ENCODE measurements around the gene CDC20. TPM values are rescaled to one million over a fixed set of nuclear protein-coding genes. Genes with fewer than 3 reads are reported as not detected.

Gene CDC20
- total RNA-seq, 1 donor from 2014 or later, result 164 TPM

DNA sequence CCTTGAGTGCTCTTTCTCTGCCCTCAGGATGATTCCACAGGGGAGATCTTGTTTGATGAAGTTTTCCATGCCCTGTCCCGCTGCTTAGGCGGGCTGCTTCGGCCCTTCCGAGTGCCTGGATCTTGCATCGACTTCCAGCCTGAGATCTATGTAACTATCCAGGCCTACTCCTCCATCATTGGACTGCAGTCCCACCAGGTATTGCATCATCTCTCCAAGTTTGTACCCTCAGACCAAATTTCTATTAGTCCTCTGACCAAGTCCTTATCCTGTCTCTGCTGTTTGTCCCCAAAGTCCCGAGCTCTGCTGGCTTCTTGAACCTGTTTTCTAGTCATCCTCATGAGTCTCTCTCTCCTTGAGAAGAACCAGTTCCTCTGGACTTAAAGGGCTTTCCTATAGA, 45.6 kb downstream of the CDC20 start:
- TF ChIP-seq, protein P1, sequence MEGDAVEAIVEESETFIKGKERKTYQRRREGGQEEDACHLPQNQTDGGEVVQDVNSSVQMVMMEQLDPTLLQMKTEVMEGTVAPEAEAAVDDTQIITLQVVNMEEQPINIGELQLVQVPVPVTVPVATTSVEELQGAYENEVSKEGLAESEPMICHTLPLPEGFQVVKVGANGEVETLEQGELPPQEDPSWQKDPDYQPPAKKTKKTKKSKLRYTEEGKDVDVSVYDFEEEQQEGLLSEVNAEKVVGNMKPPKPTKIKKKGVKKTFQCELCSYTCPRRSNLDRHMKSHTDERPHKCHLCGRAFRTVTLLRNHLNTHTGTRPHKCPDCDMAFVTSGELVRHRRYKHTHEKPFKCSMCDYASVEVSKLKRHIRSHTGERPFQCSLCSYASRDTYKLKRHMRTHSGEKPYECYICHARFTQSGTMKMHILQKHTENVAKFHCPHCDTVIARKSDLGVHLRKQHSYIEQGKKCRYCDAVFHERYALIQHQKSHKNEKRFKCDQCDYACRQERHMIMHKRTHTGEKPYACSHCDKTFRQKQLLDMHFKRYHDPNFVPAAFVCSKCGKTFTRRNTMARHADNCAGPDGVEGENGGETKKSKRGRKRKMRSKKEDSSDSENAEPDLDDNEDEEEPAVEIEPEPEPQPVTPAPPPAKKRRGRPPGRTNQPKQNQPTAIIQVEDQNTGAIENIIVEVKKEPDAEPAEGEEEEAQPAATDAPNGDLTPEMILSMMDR (IDR thresholded peaks at IDR 0.05), result no peak
- TF ChIP-seq EZH2 (IDR thresholded peaks at IDR 0.05), result no peak
- no peak for TF ChIP-seq EZH2phosphoT487 (IDR thresholded peaks at IDR 0.05)
- H3K27ac Mint-ChIP-seq, result no peak overlapping the region
- no peak for DNase-seq (ENCODE audit: low spot score)

DNA sequence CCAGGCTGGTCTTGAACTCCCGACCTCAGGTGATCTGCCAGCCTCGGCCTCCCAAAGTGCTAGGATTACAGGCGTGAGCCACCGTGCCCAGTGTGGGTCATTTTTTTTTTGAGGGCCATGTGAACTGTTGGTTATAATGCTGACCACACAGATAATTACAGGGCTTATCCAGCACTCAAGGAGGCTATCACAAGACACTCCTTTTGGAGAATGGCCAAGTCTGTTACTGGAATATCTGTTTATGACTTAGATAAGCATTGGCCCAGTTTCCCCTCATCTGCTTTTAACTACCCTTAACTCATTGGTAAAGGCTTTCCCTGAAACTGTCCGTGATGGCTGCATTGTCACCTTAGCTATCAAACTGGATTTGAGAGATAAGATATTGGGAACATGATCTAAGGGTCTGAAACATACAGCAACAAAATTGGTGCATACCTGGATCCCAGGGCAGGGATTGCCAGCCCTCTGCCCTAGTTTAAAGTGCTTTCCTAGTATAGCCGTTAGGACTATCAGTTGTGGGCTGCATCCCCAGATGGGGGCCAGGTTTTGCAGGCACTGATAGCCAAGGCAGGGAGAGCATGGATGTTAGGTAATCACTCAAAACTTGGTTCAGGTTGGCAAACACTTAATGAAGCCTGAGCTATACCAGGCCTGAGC, 46.6 kb downstream of the CDC20 start:
- no peak for DNase-seq (ENCODE audit: low spot score)
- no peak overlapping the region for H2AFZ ChIP-seq (replicated peaks)
- TF ChIP-seq EZH2 (IDR thresholded peaks at IDR 0.05) (no peak), EZH2phosphoT487 (IDR thresholded peaks at IDR 0.05) (no peak)
- TF ChIP-seq, protein P1 (IDR thresholded peaks at IDR 0.05), result no peak
- H3K79me2 ChIP-seq (ENCODE audit: low read depth), result no peaks in the 10 kb centered on the region
- no peak overlapping the region for H3K4me2 ChIP-seq
- H3K27ac ChIP-seq, result no peak overlapping the region
- Mint-ChIP-seq H3K36me3 (peaks cover 39% of the 10 kb centered on the region), H3K4me3 (no peak overlapping the region), H3K9me3 (no peaks in the 10 kb centered on the region), H3K27ac (no peak overlapping the region), H3K27me3 (ENCODE audit: insufficient read depth, low read depth) (no peaks in the 10 kb centered on the region), H3K4me1 (no peaks in the 10 kb centered on the region)
- no peak overlapping the region for H3K9ac ChIP-seq
- H3K27me3 ChIP-seq, result no peaks in the 10 kb centered on the region
- H3K36me3 ChIP-seq, result no peaks in the 10 kb centered on the region
- no peaks in the 10 kb centered on the region for H3K4me1 ChIP-seq
- H3K9me3 ChIP-seq (ENCODE audit: low read depth), result no peaks in the 10 kb centered on the region
- H3K4me3 ChIP-seq, result no peak overlapping the region
- no peaks in the 10 kb centered on the region for H4K20me1 ChIP-seq (ENCODE audit: low read depth)
- no peaks in the 10 kb centered on the region for H3F3A ChIP-seq (ENCODE audit: low read depth)

More for the DNA sequence above, 45.6 kb downstream of the CDC20 start:
- no peaks in the 10 kb centered on the region for H3K79me2 ChIP-seq (ENCODE audit: low read depth)
- no peaks in the 10 kb centered on the region for H3F3A ChIP-seq (ENCODE audit: low read depth)
- H3K27ac ChIP-seq, result no peak overlapping the region
- H3K9me3 ChIP-seq (ENCODE audit: low read depth), result no peaks in the 10 kb centered on the region
- Mint-ChIP-seq H3K36me3 (peaks cover 34% of the 10 kb centered on the region), H3K4me3 (no peak overlapping the region), H3K9me3 (no peaks in the 10 kb centered on the region), H3K4me1 (no peaks in the 10 kb centered on the region), H3K27me3 (ENCODE audit: insufficient read depth, low read depth) (no peaks in the 10 kb centered on the region)
- H3K4me2 ChIP-seq, result no peak overlapping the region
- no peaks in the 10 kb centered on the region for H4K20me1 ChIP-seq (ENCODE audit: low read depth)
- H2AFZ ChIP-seq (replicated peaks), result no peak overlapping the region
- H3K27me3 ChIP-seq, result no peaks in the 10 kb centered on the region
- H3K4me1 ChIP-seq, result no peaks in the 10 kb centered on the region
- no peaks in the 10 kb centered on the region for H3K36me3 ChIP-seq
- H3K9ac ChIP-seq, result no peak overlapping the region
- no peak overlapping the region for H3K4me3 ChIP-seq

DNA sequence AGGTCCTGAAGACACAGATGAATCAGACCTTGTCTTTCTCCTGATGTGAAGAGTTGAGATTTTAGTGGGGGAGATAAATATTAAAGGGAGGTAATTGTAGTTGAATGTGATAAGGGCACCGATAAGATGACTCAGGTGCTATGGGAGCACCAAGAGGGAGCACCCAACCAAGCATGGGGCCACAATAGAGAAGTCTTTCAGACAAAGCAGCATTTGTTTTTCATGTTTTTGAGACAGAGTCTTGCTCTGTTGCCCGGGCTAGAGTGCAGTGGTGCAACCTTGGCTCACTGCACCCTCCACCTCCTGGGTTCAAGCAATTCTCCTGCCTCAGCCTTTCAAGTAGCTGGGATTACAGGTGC, 47.1 kb downstream of the CDC20 start:
- H3K4me2 ChIP-seq, result no peak overlapping the region
- H3K9me3 ChIP-seq (ENCODE audit: low read depth), result no peaks in the 10 kb centered on the region
- no peaks in the 10 kb centered on the region for H3F3A ChIP-seq (ENCODE audit: low read depth)
- Mint-ChIP-seq H3K4me3 (no peak overlapping the region), H3K36me3 (peaks cover 41% of the 10 kb centered on the region), H3K27me3 (ENCODE audit: insufficient read depth, low read depth) (no peaks in the 10 kb centered on the region), H3K27ac (no peak overlapping the region), H3K9me3 (no peaks in the 10 kb centered on the region), H3K4me1 (no peaks in the 10 kb centered on the region)
- H4K20me1 ChIP-seq (ENCODE audit: low read depth), result no peaks in the 10 kb centered on the region
- no peaks in the 10 kb centered on the region for H3K4me1 ChIP-seq
- no peak overlapping the region for H3K4me3 ChIP-seq
- H2AFZ ChIP-seq (replicated peaks), result no peak overlapping the region
- no peaks in the 10 kb centered on the region for H3K36me3 ChIP-seq
- TF ChIP-seq, protein P1 (IDR thresholded peaks at IDR 0.05), result no peak
- no peak for TF ChIP-seq EZH2phosphoT487 (IDR thresholded peaks at IDR 0.05)
- no peak for TF ChIP-seq EZH2 (IDR thresholded peaks at IDR 0.05)
- DNase-seq (ENCODE audit: low spot score), result no peak
- no peak overlapping the region for H3K9ac ChIP-seq
- no peaks in the 10 kb centered on the region for H3K27me3 ChIP-seq
- H3K27ac ChIP-seq, result no peak overlapping the region
- H3K79me2 ChIP-seq (ENCODE audit: low read depth), result no peaks in the 10 kb centered on the region
